Stimulated activated CD4-positive, alpha-beta T cell treated with anti-CD3 and anti-CD28 coated beads, Interleukin-15, amount 100 ng/mL, for 48 hours (primary cell): ENCODE results near the gene SPESP1.
A peak's percentile ranks its signal among the peaks of the same experiment; 100 is the strongest.

Experiments
- DNase-seq, 2 donors: peaks; one replicate each; pipeline ENCODE4 v3.0.0-alpha.2; 2020; ENCODE audit warnings: low read depth in 2 of 2

SPESP1 gene

DNA sequence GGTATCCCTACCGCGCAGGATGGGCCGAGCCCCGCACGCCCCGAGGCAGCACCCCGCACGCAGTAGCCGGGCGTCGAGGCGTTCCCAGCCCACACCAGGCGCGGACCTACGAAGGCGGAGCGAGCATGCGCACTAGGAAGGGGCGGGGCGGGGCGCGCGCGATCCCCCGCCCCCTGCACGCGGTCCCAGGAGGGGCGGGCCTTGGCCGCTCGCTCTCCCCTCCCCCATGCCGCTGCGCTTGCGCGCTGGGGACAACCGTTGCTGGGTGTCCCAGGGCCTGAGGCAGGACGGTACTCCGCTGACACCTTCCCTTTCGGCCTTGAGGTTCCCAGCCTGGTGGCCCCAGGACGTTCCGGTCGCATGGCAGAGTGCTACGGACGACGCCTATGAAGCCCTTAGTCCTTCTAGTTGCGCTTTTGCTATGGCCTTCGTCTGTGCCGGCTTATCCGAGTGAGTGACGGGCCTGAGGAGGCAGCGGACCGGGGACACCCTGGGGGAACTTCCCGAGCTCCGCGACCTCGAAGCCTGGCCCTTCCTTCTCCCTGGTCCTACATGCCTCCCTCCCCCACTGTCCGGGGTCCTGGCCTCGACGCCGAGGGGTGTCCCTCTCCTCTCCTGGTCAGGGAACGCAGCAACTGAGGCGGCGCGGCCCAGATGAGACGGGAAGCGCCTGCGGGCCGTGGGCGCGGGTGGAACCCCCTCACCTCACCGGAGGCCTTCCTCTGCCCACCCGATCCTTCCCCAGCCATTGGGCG, at the start of gene SPESP1:
SPESP1 (plus strand) TSS at position 258 of the 755 bp plus-strand sequence; CDS start at position 387, 129 bp downstream.
- DNase-seq, result peak; percentile 20 to 47

GRCh38 chr15:68885070-68885469, 45.3 kb upstream of the SPESP1 start:
- DNase-seq, result no peak

DNA sequence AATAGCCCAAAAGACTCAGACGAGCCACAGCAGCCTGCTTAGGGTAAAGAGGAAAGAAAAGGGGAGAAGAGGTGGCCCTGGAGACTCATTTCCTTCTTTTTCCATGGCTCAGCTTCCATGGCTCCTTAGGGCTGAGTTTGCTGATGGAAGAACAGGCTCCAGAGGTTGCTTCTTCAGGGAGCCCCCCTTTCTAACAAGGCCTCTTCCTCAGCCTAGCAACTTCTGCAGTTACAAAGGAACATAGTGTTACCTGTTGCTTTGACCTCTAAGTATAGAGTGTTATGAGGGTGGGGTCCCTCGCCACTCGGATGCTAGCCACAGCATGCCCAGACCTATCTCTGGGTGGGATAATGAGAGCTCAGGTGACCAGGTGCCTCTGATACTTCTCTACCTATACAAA, 43.2 kb upstream of the SPESP1 start:
- no peak for DNase-seq

GRCh38 chr15:68887819-68888218, 42.5 kb upstream of the SPESP1 start:
- no peak for DNase-seq

DNA sequence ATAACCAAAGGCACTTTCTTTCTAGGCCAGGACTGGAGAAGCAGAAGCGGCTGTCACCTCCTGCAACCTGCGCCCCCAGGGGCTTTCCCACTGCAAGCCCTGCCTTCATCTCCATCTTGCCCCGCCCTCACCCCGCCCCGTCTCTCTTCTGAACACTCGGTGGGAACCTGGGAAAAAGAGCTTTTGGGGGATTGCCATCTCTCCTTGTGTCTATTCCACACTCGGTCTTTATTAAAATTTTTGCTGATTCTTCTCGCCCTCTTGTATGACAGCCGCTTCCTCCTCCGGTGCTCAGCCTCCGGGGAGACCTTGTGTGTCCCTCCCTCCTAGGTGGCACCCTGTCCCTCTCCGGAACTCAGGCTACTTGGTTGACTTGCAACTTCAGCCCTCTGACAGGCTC, 41.9 kb upstream of the SPESP1 start:
- no peak for DNase-seq

GRCh38 chr15:68894208-68894607, 36.1 kb upstream of the SPESP1 start:
- DNase-seq, result no peak

- DNase-seq, result no peak
Observed at GRCh38 chr15:68896178-68896577, 34.1 kb upstream of the SPESP1 start.

- DNase-seq, result no peak
Observed at GRCh38 chr15:68897016-68897415, 33.3 kb upstream of the SPESP1 start.

- DNase-seq, result no peak
Observed at GRCh38 chr15:68900027-68900426, 30.3 kb upstream of the SPESP1 start.

DNA sequence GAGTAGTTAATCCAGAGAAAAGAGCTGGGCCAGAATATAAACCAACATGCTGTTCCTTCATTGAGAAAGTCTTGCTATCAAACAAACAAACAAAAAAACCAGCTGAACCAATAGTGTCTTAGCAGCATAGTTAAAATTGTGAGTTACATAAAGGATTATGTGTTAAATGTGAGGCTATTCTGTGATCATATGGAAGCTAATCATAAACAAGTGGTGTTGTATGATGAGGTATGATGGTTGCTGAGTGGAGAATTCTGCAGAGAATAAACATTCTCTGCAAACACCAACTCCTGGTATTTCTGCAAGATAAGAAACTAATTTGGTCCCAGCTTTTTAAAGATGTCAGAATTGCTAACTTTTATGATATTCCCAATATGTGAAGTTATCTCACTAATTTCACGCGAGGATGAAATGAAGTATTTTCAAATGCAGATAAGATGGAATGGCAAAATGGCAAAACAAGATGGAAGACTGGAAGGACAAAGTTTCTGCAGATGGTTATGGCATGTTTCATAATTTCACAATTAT, 22.9 kb upstream of the SPESP1 start:
- no peak for DNase-seq

DNA sequence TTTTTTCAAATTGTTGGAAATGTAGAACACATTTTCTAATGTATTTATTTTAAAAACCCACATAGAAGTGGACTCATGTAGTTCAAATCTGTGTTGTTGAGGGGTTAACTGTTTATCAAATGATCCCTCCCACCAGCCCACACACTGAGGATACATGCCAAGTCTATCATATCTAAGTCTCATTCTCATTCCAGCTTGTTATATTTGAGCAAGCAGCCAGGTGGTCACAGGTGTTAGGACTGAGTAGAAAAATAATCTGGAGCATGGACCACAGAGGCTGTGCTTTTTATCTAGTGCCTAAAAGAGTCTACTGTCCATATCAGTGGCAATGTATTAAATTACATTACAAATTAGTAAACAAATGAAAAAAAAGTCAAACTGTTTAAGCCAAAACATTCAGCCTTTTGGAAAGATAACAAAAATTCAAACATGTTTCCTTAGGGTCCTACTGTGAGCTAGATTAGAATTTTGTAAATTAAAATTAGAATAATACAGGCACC, 20.7 kb upstream of the SPESP1 start:
- no peak for DNase-seq

GRCh38 chr15:68910341-68910740, 20.0 kb upstream of the SPESP1 start:
- no peak for DNase-seq

DNA sequence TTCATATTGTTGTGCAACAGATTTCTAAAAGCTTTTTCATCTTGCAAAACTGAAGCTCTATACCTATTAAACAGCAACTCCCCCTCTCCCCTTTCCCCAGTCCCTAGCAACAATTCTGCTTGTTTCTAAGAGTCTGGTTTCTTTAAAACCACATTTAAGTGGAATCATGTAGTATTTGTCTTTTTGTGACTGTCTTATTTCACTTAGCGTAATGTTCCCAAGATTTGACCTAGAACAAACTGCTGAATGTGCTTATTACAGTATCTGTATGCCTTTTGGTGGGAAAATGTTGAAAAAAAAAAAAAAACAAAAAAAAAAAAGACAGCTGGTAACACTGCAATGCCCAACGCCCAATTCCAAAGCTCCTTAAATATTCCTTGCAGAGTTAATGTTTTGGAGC, 19.5 kb upstream of the SPESP1 start:
- no peak for DNase-seq

GRCh38 chr15:68921926-68922325, 8.4 kb upstream of the SPESP1 start:
- no peak for DNase-seq

DNA sequence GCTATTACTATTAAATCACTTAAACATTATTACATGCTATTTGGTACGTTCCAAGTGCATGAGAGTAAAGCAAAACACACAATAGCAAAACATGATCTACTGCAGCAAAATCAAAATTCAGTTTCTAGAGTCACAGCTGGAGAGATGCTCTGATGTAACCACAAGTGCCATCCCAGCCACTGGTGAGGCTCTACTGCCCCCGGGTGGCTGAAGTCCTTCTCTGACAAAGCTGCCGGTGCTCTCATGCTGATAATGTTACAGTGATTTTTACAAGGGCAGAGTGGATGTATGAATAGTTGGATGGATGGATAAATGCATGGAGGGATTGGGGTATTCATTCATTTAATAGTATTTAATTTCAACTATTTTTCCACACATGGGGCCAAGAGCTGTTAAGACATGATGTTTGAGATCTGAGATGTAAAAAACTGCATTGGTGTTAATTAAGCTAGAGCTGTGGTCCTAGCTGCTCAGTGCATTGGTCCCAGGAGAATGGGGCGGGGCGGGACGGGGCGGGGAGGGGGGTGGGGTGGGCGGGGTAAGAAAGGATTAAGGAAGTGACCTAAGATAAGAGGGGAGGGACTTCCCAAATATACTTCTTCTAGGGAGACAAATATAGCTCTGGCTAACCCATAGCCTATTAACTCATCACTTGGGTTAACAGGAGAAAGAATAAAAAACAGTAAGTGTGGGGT, 5.3 kb upstream of the SPESP1 start:
- peak; percentile 42 to 54 for DNase-seq

DNA sequence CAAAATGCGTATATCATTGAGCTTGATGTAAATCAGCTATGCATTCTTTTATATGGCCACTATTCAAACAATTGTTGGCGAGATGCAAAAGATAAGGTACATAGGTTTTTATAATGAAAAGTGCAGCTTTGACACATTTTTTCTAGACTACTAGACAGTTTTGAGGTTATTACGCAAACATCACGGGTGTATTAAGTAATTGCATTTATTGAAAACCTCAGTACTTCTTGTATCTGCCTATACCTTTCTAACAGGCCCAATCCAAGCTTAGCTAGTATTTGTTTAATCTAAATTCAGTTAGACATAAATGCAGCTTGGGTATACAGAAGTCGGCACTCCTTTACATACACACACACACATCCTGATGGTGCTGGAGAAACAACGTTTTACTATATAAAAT, 2.7 kb downstream of the SPESP1 start:
- DNase-seq, result no peak

DNA sequence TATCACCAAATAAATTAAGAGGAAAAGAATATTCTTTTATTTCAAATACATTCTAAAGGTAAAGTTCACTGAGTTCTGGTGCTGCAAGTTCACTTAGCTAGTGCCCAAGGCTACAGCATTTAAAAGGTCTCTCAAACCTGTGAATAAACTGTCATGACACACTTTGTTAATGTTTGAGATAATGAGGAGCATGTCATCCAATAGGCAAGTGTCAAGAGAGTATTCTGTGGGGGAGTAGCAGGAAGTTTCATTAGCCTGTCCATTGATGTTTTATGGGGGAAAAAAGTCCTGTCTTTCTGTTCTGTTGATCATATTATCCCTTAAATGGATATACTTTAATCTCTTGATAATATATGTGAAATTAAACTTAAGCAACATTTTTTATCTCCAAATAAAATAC, 4.0 kb downstream of the SPESP1 start:
- no peak for DNase-seq

GRCh38 chr15:68935400-68935937, 5.1 kb downstream of the SPESP1 start:
- DNase-seq, result no peak

DNA sequence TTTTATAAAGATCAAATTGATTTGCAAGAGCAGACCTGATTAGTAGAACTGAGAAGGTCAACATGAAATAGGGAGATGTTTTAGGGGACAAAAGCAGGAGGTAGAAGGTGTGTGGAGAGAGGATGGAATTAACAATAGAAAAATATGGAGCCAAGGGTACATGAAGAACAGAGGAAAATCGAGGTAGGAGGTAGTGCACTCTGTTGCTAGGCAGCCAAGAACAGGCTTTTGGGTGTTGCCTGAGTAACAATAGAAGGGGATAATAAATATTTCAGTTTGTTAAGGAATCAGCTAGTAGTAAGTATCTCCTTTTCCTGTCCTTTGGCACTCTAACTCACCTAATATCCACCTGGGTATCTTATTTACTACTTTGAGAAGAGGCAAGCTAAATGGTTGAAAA, 9.2 kb downstream of the SPESP1 start:
- DNase-seq, result no peak

DNA sequence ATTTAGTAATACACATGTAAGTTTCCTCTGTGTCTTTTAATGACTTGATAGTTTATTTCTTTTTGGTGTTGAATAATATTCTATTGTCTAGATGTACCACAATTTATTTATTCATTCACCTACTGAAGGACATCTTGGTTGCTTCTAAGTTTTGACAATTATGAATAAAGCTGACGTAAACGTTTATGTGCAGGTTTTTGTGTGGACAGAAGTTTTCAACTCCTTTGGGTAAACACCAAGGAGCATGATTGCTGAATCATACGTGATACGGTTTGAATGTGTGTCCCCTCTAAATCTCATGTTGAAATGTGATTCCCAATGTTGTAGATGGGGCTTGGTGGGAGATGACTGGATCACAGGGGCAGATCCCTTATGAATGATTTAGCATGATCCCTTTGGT, 21.5 kb downstream of the SPESP1 start:
- DNase-seq, result no peak

DNA sequence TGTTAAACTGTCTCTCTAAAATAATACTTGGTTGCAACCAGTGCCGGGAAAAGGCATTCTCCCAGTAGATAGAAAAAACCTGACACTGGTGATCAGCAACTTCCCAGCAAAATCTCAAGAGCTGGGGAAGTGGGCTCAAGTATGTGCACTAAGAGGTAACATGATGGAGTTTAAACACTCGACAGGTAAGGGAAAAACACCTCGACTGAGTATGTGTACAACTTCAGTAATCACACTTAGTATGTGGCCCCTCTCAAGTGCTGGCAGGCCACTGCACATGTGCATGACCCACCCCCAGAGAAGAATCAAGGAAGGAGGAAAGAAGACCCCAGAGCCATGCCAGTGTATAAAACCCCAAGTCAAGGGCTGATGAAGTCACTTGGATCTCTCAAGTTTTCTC, 27.4 kb downstream of the SPESP1 start:
- no peak for DNase-seq

DNA sequence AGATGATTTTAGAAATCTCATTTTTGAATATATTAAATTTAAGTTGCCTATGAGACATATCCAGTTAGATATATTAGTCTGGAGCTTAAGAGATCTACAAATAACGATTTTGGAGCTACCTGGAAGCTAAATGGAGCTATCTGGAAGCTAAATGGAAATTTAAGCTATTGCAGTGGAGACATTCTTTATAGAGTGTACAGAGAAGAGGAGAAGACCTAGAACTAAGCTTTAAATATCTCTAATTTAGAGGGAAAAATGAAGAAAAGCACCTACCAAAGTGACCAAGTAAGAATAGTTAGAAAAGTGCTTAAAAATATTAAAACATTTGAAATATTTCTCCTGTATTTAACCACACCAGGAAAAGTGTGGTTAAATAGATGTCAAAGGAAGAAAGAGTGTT, 28.3 kb downstream of the SPESP1 start:
- no peak for DNase-seq

GRCh38 chr15:68962465-68962864, 32.1 kb downstream of the SPESP1 start:
- no peak for DNase-seq
